Hematopoietic multipotent progenitor cell treated with erythropoietin and hydrocortisone succinate and interleukin-3 and kit ligand, for 17 days (in vitro differentiated cells): ENCODE measurements around the gene ZNF425.
"Not testable (repeated sequence)": the region's sequence is repeated elsewhere in the genome, so short reads cannot be mapped to it uniquely, and the experiment has no call there.

Experiments
- DNase-seq: peaks from one replicate; pipeline ENCODE4 v3.0.0-alpha.2; 2015; ENCODE audit warnings: low spot score

ZNF425 gene

GRCh38 chr7:149130572-149131198, 4.6 kb upstream of the ZNF425 start:
- DNase-seq: no peak

GRCh38 chr7:149126662-149127266, 640 bp upstream of the ZNF425 start:
- peak; percentile 50 for DNase-seq

GRCh38 chr7:149125189-149125862, 798 bp downstream of the ZNF425 start:
- no peak for DNase-seq

GRCh38 chr7:149109969-149110368, 16.2 kb downstream of the ZNF425 start:
- DNase-seq: no peak

GRCh38 chr7:149104749-149105148, 21.4 kb downstream of the ZNF425 start:
- no peak for DNase-seq

- DNase-seq: no peak
These were observed 21.9 kb downstream of the ZNF425 start for GRCh38 chr7:149104214-149104613.

GRCh38 chr7:149103424-149103823, 22.7 kb downstream of the ZNF425 start:
- no peak for DNase-seq

GRCh38 chr7:149102666-149103065, 23.5 kb downstream of the ZNF425 start:
- DNase-seq: no peak

GRCh38 chr7:149100821-149101220, 25.3 kb downstream of the ZNF425 start:
- no peak for DNase-seq

- DNase-seq: no peak
These were observed 27.1 kb downstream of the ZNF425 start for GRCh38 chr7:149099058-149099457.

GRCh38 chr7:149097088-149097487, 29.0 kb downstream of the ZNF425 start:
- DNase-seq: no peak

GRCh38 chr7:149093228-149093627, 32.9 kb downstream of the ZNF425 start:
- DNase-seq: no peak

GRCh38 chr7:149092244-149092643, 33.9 kb downstream of the ZNF425 start:
- not testable (repeated sequence) for DNase-seq

- DNase-seq: peak; percentile 88
These were observed 35.5 kb downstream of the ZNF425 start, which contains the start of gene ZNF786 for GRCh38 chr7:149090397-149091195. Gene ZNF786, minus strand, starts transcription at chr7:149090718. Its CDS starts 78 bp downstream, at chr7:149090640.

- DNase-seq: no peak
These were observed 38.7 kb downstream of the ZNF425 start for GRCh38 chr7:149087376-149087775.

- no peak for DNase-seq
These were observed 40.3 kb downstream of the ZNF425 start for GRCh38 chr7:149085866-149086265.

GRCh38 chr7:149084407-149084806, 41.7 kb downstream of the ZNF425 start:
- DNase-seq: no peak

GRCh38 chr7:149081914-149082313, 44.2 kb downstream of the ZNF425 start:
- no peak for DNase-seq

- no peak for DNase-seq
These were observed 48.5 kb downstream of the ZNF425 start for GRCh38 chr7:149077594-149077993.

GRCh38 chr7:149075286-149075685, 50.8 kb downstream of the ZNF425 start:
- no peak for DNase-seq

- no peak for DNase-seq
These were observed 51.8 kb downstream of the ZNF425 start for GRCh38 chr7:149074116-149074885.

- no peak for DNase-seq
These were observed 53.7 kb downstream of the ZNF425 start for GRCh38 chr7:149072438-149072775.
